DOHH2 (cell line): ENCODE data around the gene GBA2.

Source experiments
- H3F3A ChIP-seq: fragments of 200-600 bp; sonication (generic), shearing (Covaris generic); 2 replicates; pipeline ENCODE4 v1.6.0; 2016; ENCODE audit warnings: antibody characterized with exemption, mild to moderate bottlenecking; ENCODE audit not compliant: control insufficient read depth, insufficient read depth
- H3K27ac ChIP-seq: fragments of 200-600 bp; sonication (generic); 2 replicates; pipeline ENCODE4 v1.5.1; 2014; ENCODE audit warnings: low read depth, mild to moderate bottlenecking, low read length, moderate library complexity
- H3K27me3 ChIP-seq: fragments of 200-600 bp; sonication (generic); 2 replicates; pipeline ENCODE4 v1.6.1; 2014; ENCODE audit warnings: mild to moderate bottlenecking, low read length, mixed read lengths; ENCODE audit not compliant: control insufficient read depth
- H3K36me3 ChIP-seq: fragments of 200-600 bp; sonication (generic); 2 replicates; pipeline ENCODE4 v1.6.1; 2014; ENCODE audit warnings: mild to moderate bottlenecking, low read length, moderate library complexity, mixed read lengths; ENCODE audit not compliant: control insufficient read depth
- H3K4me1 ChIP-seq: fragments of 200-600 bp; sonication (generic); 2 replicates; pipeline ENCODE4 v1.6.1; 2014; ENCODE audit warnings: mild to moderate bottlenecking, low read length, mixed read lengths; ENCODE audit not compliant: control insufficient read depth
- H3K4me2 ChIP-seq: fragments of 200-600 bp; sonication (generic); 2 replicates; pipeline ENCODE4 v1.6.0; 2014; ENCODE audit warnings: mild to moderate bottlenecking, low read length, moderate library complexity
- H3K4me3 ChIP-seq: fragments of 200-600 bp; sonication (generic); 2 replicates; pipeline ENCODE4 v1.5.1; 2014; ENCODE audit warnings: mild to moderate bottlenecking, low read length, mixed read lengths
- H3K79me2 ChIP-seq: fragments of 200-600 bp; sonication (generic); 2 replicates; pipeline ENCODE4 v1.6.1; 2014; ENCODE audit warnings: mild to moderate bottlenecking, low read length, mixed read lengths; ENCODE audit not compliant: control insufficient read depth
- H3K9me2 ChIP-seq: fragments of 200-600 bp; sonication (generic); replicated peaks from 2 replicates; pipeline ENCODE4 v1.6.1; 2014; ENCODE audit warnings: mild to moderate bottlenecking, low read length, mixed read lengths; ENCODE audit not compliant: control insufficient read depth
- H3K9me3 ChIP-seq: fragments of 200-600 bp; sonication (generic); 2 replicates; pipeline ENCODE4 v1.6.1; 2014; ENCODE audit warnings: antibody characterized with exemption, low read length, mixed read lengths; ENCODE audit not compliant: control insufficient read depth, insufficient read depth
- H4K20me1 ChIP-seq: fragments of 200-600 bp; sonication (generic); 2 replicates; pipeline ENCODE4 v1.6.0; 2014; ENCODE audit warnings: low read depth, mild to moderate bottlenecking, antibody characterized with exemption, low read length, moderate library complexity; ENCODE audit not compliant: control insufficient read depth, insufficient read depth
- CTCF ChIP-seq: fragments of 200-600 bp; sonication (generic); IDR thresholded peaks from one replicate; pipeline ENCODE4 v1.5.1; 2014; ENCODE audit warnings: antibody characterized with exemption, mild to moderate bottlenecking, low read depth, low read length; ENCODE audit not compliant: poor library complexity, severe bottlenecking
- EZH2phosphoT487 ChIP-seq: fragments of 200-600 bp; sonication (generic); IDR thresholded peaks from 2 replicates; pipeline ENCODE4 v1.6.1; 2017; ENCODE audit warnings: borderline replicate concordance, mild to moderate bottlenecking, antibody characterized with exemption, low read length, moderate library complexity, mixed read lengths

Gene GBA2

DNA sequence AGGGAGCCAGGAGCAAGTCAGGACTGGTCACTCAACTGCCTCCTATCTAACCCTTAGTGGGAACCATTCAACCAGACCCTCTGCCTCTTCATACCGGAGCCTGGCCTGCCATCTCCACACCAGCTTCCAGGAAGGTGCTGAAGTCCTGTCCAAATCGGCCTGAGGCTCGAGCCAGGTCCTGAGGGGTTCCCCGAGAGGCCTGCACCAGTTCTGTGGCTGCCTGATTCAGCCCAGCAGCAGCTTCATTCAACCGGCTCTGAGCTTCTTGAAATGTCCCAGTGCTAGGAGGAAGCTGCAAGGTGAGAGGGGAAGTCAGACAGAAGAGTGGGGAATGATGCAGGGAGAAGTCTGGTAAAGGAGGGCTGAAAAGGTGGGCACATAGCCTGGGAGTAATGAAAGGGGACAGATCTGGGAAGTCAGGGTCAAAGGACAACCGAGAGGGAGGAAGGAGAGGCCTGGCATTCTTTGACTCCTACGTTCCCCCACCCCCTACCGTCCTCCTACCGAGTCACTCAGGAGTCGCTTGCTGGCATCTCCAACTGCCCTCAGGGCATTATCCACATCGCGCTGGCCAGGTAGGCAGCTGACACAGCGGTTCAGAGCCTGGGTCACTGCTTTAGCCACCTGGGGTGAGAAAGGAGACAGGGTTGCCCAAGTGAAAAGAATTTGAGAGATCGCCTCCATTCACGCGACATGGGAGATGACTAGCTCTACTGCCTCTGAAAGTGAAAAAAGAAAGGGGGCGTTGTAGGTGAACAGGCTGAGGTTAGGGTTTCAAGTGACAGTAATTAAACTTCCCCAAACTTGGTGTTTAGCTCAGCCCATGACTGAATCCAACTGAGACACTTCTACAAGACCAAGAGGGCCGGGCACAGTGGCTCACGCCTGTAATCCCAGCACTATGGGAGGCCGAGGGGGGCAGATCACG is 37.3 kb downstream of the GBA2 start:
- Histone ChIP-seq H3K9me2 (no peaks in the 10 kb centered on the region), H4K20me1 (no peaks in the 10 kb centered on the region), H3K27me3 (no peaks in the 10 kb centered on the region), H3K79me2 (no peaks in the 10 kb centered on the region), H3K27ac (no peak overlapping the region), H3K4me3 (no peak overlapping the region), H3K4me2 (no peak overlapping the region), H3K4me1 (no peaks in the 10 kb centered on the region), H3K9me3 (no peaks in the 10 kb centered on the region), H3F3A (no peaks in the 10 kb centered on the region), H3K36me3 (peaks cover 89% of the 10 kb centered on the region)
- TF ChIP-seq CTCF (no peak), EZH2phosphoT487 (no peak)

GRCh38 chr9:35710818-35711500 is 38.1 kb downstream of the GBA2 start:
- H3K4me3 ChIP-seq, result no peak overlapping the region
- H3K4me2 ChIP-seq, result no peak overlapping the region
- H3K4me1 ChIP-seq, result no peaks in the 10 kb centered on the region
- no peak overlapping the region for H3K27ac ChIP-seq
- no peaks in the 10 kb centered on the region for H3F3A ChIP-seq
- H3K79me2 ChIP-seq, result no peaks in the 10 kb centered on the region
- H3K9me2 ChIP-seq, result no peaks in the 10 kb centered on the region
- no peak for TF ChIP-seq EZH2phosphoT487
- H3K27me3 ChIP-seq, result no peaks in the 10 kb centered on the region
- H3K9me3 ChIP-seq, result no peaks in the 10 kb centered on the region
- peaks cover 89% of the 10 kb centered on the region for H3K36me3 ChIP-seq
- no peaks in the 10 kb centered on the region for H4K20me1 ChIP-seq

GRCh38 chr9:35708146-35708545 is 40.9 kb downstream of the GBA2 start:
- Histone ChIP-seq H3K9me3 (no peaks in the 10 kb centered on the region), H3K27me3 (no peaks in the 10 kb centered on the region), H3K9me2 (no peaks in the 10 kb centered on the region), H3K27ac (no peak overlapping the region), H3K4me3 (no peak overlapping the region), H3K79me2 (no peaks in the 10 kb centered on the region), H3F3A (no peaks in the 10 kb centered on the region), H3K4me2 (no peak overlapping the region), H3K4me1 (no peaks in the 10 kb centered on the region), H3K36me3 (peaks cover 91% of the 10 kb centered on the region), H4K20me1 (no peaks in the 10 kb centered on the region)
- no peak for TF ChIP-seq EZH2phosphoT487
- no peak for TF ChIP-seq CTCF

DNA sequence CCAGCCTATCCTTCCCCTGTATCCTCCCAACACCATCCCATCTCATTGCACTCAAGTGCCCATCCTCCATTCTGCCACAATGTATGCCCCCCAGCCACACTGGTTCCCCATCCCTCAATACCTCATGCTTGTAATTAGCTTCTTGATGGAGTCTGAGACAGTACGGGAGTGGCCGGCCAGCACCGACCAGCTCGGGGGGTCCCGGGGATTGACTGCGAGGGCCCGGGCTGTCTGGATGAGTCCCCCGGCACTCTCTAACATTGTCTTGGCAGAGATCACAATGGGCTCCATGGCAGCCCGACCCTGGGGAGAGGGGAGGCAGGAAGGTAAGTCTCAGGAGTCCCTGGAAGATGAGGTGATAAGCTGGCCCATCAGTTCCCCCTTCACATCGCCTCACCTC is 42.1 kb downstream of the GBA2 start:
- Histone ChIP-seq H3K27ac (no peak overlapping the region), H3K79me2 (no peaks in the 10 kb centered on the region), H3K4me2 (no peak overlapping the region), H3K27me3 (no peaks in the 10 kb centered on the region), H3K4me1 (no peaks in the 10 kb centered on the region), H3K4me3 (no peak overlapping the region), H3K9me3 (no peaks in the 10 kb centered on the region), H3K36me3 (peaks cover 92% of the 10 kb centered on the region), H4K20me1 (no peaks in the 10 kb centered on the region), H3K9me2 (no peaks in the 10 kb centered on the region), H3F3A (no peaks in the 10 kb centered on the region)
- no peak for TF ChIP-seq CTCF
- no peak for TF ChIP-seq EZH2phosphoT487
